Brain microvascular endothelial cell (primary cell): Measurements from ENCODE around the gene MFAP5.
"Not testable (repeated sequence)": the region's sequence is repeated elsewhere in the genome, so short reads cannot be mapped to it uniquely, and the experiment has no call there.

ENCODE experiments used
- DNase-seq: peaks from one replicate; pipeline ENCODE4 v3.0.0-alpha.2; 2020
- H3K27ac ChIP-seq: fragments of 250-450 bp; sonication (Bioruptor Pico); 2 replicates; pipeline ENCODE4 v1.5.1; 2020; ENCODE audit warnings: mild to moderate bottlenecking, moderate library complexity
- H3K27me3 ChIP-seq: fragments of 250-450 bp; sonication (Bioruptor Pico); replicated peaks from 2 replicates; pipeline ENCODE4 v1.5.1; 2020; ENCODE audit warnings: mild to moderate bottlenecking
- H3K36me3 ChIP-seq: fragments of 250-450 bp; sonication (Bioruptor Pico); replicated peaks from 2 replicates; pipeline ENCODE4 v1.5.1; 2020; ENCODE audit warnings: mild to moderate bottlenecking
- H3K4me3 ChIP-seq: 2 replicates; pipeline ENCODE4 v1.5.1; 2011; ENCODE audit warnings: low read depth, mild to moderate bottlenecking, control low read depth, low read length, moderate library complexity
- in situ Hi-C: cut with HindIII; loops from 2 replicates; pipeline ENCODE4 v1.10.0; 2017; ENCODE audit warnings: low sequenced_read_pairs, low pct_ligation_motif_present
- TF ChIP-seq, protein P1 (sequence below): IDR thresholded peaks from 2 replicates; pipeline ENCODE4 v1.5.1; 2011; ENCODE audit warnings: low read depth, mild to moderate bottlenecking, moderate library complexity, low read length, control low read depth, inconsistent platforms; ENCODE audit errors: missing control alignments

Gene MFAP5

DNA sequence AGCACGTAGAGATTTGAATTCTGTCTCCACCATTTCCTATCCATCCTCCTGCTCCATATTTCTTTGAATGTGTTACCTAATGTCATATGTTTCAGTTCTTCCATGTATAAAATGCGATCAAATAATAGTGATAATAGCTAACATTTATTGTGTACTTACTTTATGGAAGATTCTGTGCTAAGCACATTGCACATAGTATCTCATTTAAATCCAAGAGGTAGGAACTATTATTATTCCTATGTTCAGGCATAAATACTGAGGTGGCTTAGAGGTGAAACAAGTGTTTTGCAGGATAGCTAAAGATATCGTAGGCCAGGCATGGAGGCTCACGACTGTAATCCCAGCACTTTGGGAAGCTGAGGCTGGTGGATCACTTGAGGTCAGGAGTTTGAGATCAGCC is 32.5 kb downstream of the MFAP5 start:
- no peaks in the 10 kb centered on the region for H3K27me3 ChIP-seq
- no peak for DNase-seq
- in situ Hi-C loops = no loop called here
- TF ChIP-seq, protein P1, sequence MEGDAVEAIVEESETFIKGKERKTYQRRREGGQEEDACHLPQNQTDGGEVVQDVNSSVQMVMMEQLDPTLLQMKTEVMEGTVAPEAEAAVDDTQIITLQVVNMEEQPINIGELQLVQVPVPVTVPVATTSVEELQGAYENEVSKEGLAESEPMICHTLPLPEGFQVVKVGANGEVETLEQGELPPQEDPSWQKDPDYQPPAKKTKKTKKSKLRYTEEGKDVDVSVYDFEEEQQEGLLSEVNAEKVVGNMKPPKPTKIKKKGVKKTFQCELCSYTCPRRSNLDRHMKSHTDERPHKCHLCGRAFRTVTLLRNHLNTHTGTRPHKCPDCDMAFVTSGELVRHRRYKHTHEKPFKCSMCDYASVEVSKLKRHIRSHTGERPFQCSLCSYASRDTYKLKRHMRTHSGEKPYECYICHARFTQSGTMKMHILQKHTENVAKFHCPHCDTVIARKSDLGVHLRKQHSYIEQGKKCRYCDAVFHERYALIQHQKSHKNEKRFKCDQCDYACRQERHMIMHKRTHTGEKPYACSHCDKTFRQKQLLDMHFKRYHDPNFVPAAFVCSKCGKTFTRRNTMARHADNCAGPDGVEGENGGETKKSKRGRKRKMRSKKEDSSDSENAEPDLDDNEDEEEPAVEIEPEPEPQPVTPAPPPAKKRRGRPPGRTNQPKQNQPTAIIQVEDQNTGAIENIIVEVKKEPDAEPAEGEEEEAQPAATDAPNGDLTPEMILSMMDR = no peak
- peak overlapping the region; percentile 46 for H3K27ac ChIP-seq
- H3K4me3 ChIP-seq = no peak overlapping the region
- H3K36me3 ChIP-seq = no peaks in the 10 kb centered on the region

DNA sequence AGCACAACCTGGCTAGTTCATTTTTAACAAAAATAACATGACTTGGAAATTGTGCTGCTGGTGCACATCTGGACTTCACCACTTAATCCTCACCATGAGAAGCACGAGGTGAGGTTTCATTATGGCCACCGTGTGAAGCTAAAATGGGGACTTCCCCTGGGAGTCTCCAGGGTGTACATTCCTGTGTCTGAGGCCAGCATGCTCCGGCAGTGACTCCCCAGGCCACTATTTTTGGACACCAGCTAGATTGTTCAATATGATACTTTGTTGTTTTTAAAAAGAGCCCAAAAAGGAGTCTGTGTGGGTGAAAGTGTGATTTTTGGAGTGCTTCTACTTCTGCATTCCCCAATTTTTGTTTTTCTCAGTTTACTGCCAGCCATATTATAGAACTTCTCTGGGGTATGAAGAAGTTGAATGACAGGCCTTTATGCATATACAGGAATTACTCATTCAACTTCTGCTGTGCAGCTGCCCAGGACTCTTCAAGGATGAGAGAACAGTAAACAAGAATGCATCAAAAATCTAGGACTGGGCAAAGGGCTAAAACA is 33.1 kb downstream of the MFAP5 start:
- Histone ChIP-seq H3K27ac (peak overlapping the region; percentile 46), H3K4me3 (no peak overlapping the region), H3K27me3 (no peaks in the 10 kb centered on the region), H3K36me3 (no peaks in the 10 kb centered on the region)
- TF ChIP-seq, protein P1 = no peak
- in situ Hi-C loops = no loop called here
- DNase-seq = peak; percentile 75

DNA sequence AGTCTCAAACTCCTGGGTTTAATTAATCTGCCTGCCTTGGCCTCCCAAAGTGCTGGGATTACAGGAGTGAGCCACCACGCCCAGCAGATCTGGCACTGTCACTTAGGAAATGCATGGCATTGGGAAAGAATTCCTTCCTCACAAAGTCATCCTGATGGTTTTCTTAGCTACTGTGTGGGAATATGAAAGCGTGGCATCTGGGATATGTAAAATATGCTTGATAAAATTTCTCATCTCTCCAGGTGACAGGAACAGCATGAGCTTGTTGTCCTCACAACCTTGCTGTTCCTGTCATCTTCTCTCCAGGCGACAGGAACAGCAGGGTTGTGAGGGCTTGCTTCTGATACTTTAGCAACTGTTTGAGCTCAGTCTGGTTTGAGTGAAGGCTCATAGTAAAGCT is 33.9 kb downstream of the MFAP5 start:
- Histone ChIP-seq H3K36me3 (no peaks in the 10 kb centered on the region), H3K4me3 (no peak overlapping the region), H3K27me3 (no peaks in the 10 kb centered on the region), H3K27ac (peak overlapping the region; percentile 46)
- in situ Hi-C loops = no loop called here
- no peak for DNase-seq
- TF ChIP-seq, protein P1 = no peak

DNA sequence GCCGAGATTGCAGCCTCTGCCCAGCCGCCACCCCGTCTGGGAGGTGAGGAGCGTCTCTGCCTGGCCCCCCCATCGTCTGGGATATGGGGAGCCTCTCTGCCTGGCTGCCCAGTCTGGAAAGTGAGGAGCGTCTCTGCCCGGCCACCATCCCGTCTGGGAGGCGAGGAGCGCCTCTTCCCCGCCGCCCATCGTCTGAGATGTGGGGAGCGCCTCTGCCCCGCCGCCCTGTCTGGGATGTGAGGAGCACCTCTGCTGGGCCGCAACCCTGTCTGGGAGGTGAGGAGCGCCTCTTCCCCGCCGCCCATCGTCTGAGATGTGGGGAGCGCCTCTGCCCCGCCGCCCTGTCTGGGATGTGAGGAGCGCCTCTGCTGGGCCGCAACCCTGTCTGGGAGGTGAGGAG is 37.9 kb downstream of the MFAP5 start:
- H3K27me3 ChIP-seq, in situ Hi-C loops, DNase-seq, H3K36me3 ChIP-seq, H3K27ac ChIP-seq, H3K4me3 ChIP-seq: not testable (repeated sequence)

DNA sequence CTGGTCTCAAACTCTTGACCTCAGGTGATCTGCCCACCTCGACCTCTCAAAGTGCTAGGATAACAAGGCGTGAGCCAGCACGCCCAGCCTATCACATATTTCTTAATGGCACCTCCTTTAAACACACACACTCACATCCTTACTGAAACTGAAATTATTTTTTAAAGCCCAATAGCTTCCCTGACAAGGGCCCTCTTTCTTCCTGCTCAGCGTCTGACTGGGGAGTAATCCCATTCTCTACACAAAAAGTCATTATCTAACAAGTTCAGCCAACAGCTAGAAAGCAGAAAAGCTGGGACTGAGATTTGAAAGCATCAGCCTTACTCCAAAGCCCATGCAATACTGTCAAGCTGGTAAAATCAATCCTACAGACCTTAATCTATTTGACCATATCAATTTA is 40.0 kb downstream of the MFAP5 start:
- TF ChIP-seq, protein P1 = no peak

DNA sequence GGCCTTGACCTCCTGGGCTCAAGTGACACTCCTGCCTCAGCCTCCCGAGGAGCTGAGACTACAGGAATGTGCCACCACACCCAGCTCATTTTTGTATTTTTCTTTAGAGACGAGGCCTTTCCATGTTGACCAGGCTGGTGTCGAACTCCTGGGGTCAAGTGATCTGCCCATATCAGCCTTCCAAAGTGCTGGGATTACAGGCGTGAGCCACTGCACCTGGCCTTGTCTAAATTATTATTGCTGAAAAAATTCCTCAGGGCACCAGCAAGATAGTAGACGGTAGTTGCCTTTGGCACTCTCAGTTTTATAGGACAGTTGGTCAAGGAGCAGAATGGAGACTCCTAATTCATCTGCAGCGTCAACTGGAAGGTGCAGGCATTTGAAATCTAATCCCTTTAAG is 47.4 kb downstream of the MFAP5 start:
- no peak overlapping the region for H3K27ac ChIP-seq
- in situ Hi-C loops = no loop called here

More for the DNA sequence above, 40.0 kb downstream of the MFAP5 start:
- Histone ChIP-seq H3K4me3 (no peak overlapping the region), H3K27ac (no peak overlapping the region), H3K27me3 (no peaks in the 10 kb centered on the region), H3K36me3 (no peaks in the 10 kb centered on the region)
- DNase-seq = no peak
- in situ Hi-C loops = no loop called here

DNA sequence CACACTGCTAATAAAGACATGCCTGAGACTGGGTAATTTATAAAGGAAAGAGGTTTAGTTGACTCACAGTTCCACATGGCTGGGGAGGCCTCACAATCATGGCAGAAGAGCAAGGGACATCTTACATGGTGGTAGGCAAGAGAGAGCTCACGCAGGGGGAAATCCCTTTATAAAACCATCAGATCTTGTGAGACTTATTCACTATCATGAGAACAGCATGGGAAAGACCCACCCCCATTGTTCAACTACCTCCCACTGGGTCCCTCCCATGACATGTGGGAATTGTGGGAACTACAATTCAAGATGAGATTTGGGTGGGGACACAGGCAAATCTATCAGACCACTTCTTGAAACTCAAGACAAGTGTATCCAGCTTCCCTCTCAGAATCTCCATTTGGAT is 48.7 kb downstream of the MFAP5 start:
- DNase-seq, H3K4me3 ChIP-seq, in situ Hi-C loops, H3K36me3 ChIP-seq, H3K27ac ChIP-seq, H3K27me3 ChIP-seq: not testable (repeated sequence)

More for the DNA sequence above, 47.4 kb downstream of the MFAP5 start:
- Histone ChIP-seq H3K4me3 (no peak overlapping the region), H3K27me3 (no peaks in the 10 kb centered on the region), H3K36me3 (no peaks in the 10 kb centered on the region)
- TF ChIP-seq, protein P1 = no peak
- no peak for DNase-seq
